Measurements from ENCODE around the gene COL3A1.

Gene COL3A1

DNA sequence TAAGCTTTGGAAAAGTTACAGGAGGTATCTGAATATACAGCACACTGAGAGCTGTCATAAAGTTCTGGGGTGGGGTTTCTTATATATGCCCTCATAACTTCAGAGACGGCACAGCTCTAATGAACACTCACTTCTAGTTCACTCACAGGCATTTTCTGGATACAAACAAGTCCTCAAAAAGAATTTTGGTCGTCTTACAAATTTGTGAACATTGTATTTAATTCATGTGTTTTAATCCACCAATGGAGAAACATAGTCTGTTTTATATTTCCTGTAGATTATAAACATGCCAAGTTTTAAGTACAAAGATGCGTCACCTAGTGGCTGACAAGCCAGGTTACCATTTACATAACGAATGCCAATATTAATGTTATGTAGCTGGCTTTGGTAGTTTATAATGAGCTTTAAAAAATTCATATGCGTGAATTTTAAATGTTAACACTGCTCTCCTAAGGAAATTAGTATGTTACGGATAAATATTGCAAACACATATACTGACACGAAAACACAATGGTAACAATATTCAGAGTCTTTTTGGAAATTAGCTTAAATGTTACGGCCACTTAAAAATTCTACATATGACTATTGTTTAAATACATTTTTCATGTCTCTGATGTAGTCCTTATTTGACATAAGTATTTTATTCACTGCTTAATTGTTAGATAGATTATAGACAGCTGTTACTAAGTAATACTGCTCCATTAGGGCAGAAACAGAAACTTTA is 2.5 kb downstream of the COL3A1 start:
- no peak for DNase-seq

DNA sequence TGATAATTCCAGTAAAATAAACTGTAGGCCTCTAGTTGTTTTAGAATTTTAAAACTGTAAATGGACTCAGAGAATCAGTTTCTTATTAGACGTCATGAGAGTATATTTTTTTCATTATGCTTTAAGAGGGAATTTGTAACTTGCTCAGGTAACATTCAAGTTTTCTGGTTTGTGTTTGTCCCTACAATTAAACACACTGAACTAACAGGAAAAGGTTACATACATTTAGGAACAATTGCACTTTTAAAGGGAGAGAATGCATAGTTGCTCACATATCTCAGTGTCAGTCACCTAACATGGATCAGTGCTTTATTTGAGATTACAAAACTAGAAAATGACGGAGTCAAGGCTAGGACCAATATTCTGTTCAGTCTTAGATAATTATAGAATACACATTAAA is 3.1 kb downstream of the COL3A1 start:
- no peak for DNase-seq

DNA sequence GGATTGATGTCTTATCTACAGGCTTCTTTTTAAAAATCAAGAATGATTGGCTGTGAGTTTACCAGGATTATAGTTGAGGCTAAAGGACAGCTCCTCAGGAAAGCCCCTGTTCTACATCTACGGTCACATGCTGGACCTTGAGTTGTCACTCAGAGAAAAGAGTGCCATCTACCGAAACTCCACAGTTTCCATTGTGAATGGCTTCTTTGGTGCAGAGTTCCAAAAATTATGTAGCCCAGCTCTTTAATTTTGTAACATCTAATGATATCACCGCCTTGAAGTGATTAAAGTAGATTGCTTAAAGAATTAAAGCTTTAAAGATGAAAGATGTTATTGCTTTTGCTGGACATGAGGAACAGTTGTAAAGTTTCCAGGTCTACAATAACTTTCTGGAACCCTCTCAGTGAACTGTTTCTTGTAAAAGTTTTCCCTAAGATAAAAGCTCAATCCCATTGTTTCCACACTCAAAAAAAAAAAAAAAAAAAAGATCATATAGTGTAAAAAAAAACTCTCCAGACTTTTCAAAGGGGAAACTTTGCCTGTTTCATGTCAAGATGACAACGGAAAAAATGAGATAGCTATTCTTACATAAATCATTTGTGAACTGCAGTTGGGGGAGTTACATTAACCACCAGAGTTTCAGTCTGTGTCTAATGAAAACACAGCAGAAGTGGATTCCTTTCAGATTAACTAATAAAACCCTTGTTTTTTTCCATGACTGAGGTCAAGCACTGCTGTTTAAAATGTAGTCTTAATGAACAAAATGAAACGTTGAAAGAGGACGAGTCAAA is 4.3 kb downstream of the COL3A1 start:
- DNase-seq = no peak

DNA sequence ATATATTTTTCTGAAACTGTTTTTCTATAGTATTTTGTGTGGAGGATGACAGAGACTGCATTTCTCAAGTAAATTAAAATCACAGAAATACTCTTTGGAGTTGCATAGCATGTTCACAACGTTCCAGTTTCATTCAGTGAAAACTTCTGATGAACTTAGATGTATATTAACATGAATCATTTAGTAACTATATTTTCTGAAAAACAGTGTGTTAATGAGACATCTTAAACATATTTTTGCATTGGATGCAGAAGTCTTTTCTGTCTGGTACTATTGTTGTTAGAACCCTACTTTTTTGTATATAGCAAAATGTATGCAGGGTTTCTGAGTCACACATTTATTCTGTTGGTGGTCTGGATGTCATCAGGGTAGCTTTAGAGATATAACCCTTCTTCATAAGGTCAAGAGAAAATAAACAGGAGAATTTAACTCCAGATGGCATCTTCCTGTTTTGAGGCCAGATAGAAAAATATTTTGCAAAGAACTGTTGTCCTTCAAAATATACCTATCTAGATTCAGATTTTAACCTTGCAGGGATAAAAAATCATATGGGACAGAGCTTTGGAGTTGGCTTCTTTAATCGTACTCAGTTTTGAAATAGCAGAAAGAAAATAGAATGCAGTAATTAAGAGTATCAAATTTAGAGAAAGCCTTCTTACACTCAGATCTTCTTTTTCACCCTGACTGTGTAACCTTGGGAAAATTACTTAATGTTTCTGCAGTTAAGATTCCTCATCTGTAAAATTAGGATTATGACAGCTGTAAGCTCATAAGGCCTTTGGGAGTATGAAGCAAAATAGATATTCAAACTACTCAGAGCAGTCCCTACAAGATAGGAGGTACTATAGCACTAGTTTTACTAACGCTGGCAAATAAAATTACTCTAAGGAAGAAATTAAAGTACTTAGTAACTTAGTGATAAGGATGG is 5.3 kb downstream of the COL3A1 start:
- DNase-seq = no peak

DNA sequence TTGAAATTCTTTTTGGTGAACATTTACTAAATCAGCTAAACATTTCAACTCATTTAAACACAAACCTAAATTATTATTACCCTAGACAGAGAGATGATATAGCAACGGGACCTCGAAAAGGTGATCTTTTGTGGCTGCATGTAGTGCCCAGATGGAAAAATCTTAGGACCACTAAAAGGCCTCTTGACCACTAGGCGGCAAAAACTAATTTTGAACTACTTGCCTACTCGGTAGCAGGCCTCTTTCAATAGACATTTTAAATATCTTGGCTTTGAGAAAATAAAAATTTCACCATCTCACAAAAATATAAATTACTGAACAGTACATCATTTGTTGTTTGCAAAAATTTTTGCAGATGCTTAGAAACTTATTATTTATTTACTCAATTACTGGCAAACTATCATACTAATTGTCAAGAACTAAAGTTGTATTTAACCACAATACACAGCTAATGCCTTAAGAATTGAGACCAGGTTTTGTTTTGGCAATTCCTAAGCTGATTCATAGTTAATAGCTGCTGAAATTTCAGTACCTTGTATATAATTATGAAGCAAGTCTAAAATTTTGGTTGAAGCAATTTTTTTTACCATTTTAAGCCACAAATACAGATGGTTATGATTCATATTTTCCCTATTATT is 9.4 kb downstream of the COL3A1 start:
- no peak for DNase-seq

DNA sequence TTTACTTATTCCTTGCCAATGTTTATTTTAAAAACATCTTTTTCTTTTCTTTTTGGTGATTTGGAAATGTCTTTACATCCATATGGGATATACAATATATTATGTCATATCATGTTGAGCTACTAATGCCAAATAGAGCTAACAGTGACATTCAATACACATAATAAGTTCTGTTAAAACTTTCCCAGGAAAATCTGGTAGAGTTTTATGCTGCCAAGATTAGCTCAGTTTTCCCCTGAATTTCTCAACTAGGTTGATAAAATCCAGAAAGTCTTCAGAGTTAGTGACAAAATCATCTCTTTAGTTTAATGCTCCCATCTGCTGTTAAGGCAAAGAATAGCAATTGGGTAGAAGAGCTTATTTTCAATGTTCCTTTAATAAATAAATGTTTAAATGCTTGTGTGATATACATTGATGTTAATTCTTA is 9.9 kb downstream of the COL3A1 start:
- DNase-seq = no peak

DNA sequence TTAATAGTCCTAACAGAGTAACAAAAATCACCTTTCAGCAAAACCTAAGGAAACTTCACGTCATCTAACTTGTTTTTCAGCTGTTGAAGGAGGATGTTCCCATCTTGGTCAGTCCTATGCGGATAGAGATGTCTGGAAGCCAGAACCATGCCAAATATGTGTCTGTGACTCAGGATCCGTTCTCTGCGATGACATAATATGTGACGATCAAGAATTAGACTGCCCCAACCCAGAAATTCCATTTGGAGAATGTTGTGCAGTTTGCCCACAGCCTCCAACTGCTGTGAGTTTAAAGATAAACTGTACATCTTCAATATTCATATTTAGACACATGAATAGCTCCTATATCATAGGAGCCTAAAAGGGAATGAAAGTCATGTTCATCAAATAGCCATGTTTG is 10.5 kb downstream of the COL3A1 start:
- DNase-seq = no peak

DNA sequence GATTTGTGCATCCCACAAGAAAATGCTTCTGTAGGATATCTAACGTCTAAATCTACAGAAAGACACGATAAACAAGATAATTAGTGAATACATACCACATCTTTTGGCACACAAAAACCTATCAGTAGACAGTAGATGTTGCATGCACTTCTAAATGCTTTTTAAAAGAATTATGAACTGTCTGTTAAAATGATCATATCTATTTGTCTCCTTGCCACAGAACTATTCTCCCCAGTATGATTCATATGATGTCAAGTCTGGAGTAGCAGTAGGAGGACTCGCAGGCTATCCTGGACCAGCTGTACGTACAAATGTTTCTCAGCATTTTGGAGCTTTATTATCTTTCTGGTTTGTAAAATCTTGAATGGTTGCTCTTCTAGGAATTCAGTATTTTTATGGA is 12.7 kb downstream of the COL3A1 start:
- DNase-seq = no peak

DNA sequence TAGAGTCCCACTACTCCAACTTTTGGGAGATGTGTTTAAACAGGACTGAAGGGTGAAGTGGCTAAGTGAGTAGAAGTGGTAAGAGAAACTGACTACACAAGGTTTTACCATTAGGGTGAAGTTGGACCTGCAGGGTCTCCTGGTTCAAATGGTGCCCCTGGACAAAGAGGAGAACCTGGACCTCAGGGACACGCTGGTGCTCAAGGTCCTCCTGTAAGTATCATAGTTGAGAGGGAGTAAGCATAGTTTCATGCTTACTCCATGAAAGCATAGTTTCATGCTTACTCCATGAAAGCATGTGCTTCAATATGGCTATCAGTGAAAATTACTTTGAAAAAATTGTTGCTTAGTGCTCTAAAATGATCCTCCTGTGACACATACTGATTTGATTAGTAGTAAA is 19.1 kb downstream of the COL3A1 start:
- DNase-seq = no peak

DNA sequence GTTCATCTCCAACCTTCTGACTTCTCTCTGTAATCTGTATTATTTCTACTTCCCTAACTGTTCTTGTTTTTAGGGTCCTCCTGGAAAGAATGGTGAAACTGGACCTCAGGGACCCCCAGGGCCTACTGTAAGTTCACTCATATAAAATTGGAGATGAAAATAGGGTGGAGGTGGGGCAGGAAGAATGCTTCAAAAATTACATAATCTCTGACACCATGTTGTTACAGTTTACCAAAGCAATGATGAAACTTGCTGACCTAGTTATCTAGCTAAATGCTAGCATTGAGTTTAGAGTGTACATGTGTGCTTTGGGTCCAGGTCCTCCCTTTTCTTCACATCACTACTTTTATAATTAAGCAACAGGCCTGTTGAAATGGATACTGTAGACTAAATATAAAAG is 23.1 kb downstream of the COL3A1 start:
- no peak for DNase-seq

DNA sequence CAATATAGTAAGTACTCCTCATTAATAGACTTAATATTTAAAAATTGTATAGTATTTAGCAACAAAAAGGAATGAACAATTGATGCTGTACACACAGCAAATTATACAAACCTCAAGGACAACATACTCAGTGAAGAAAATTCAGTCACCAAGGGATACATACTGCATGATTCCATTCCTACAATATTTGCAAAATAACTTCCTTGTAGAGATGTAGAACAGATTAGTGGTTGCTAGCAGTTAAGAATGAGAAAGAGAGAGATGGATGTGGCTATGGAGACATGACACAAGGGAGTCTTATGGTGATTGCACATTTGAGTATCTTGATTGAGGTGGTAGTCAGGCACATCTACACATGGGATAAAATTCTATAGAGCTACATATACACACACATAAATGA is 26.0 kb downstream of the COL3A1 start:
- no peak for DNase-seq

DNA sequence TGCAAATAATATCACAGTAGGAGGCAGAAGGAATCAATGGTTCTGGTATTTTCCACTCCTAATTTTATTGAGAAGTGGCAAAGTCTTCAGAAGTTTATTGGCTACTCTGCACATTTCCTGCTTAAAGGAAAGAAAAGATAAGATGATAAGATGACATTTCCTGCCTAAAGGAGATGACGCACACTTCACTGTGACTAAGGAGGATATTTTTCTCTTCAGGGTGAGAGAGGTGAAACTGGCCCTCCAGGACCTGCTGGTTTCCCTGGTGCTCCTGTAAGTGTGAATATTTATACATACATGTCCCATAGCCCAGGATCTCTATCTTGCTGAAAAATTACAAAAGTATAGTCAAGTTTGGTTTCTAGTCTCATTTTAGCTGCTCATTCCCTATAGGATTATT is 27.9 kb downstream of the COL3A1 start:
- DNase-seq = no peak

DNA sequence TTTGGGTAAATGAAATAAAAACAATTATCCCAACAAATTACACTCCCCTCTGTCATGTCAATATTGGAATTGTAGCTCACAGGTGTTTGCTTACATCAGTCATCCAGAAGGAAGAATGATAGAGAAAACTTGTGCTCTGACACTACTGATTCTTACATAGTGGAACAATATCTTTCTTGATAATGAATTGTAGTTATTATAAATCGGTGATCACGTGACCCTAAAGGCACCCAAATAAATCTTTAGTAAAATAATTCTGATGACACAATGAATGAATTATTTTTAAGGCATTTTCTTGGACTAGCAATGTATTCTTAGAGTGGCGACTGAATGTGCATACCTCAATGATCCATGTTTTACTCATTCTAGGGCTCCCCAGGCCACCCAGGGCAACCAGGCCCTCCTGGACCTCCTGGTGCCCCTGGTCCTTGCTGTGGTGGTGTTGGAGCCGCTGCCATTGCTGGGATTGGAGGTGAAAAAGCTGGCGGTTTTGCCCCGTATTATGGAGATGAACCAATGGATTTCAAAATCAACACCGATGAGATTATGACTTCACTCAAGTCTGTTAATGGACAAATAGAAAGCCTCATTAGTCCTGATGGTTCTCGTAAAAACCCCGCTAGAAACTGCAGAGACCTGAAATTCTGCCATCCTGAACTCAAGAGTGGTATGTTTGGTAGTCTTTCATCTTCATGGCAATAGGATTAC is 34.5 kb downstream of the COL3A1 start:
- DNase-seq = no peak

DNA sequence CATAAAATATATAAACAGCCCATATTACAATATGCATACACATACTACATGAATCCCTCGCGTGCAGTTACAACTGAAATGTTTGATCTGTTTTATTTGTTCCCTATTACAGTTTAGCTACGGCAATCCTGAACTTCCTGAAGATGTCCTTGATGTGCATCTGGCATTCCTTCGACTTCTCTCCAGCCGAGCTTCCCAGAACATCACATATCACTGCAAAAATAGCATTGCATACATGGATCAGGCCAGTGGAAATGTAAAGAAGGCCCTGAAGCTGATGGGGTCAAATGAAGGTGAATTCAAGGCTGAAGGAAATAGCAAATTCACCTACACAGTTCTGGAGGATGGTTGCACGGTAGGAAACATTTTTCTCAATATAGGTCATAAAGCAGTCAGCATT is 36.4 kb downstream of the COL3A1 start:
- no peak for DNase-seq

DNA sequence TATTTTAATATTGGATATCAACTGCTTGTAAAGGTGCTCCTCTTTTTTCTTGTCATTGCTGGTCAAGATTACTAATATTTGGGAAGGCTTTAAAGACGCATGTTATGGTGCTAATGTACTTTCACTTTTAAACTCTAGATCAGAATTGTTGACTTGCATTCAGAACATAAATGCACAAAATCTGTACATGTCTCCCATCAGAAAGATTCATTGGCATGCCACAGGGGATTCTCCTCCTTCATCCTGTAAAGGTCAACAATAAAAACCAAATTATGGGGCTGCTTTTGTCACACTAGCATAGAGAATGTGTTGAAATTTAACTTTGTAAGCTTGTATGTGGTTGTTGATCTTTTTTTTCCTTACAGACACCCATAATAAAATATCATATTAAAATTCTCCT is 38.2 kb downstream of the COL3A1 start:
- no peak for DNase-seq

DNA sequence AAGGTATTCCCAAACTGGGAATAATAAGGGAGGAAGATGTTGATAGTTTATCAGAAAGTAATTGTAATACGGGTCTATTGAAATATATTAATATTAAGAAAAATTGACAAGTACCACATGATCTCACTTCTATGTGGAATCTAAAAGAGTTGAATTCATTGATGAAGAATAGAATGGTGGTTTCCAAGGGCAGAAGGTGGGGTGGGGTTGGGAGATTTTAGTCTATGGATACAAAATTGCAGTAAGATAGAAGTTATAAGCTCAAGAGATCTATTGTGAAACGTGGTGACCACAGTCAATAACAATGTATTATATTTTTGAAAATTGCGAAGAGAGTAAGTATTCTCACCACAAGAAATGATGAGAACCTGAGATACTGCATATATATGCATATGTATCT is 38.9 kb downstream of the COL3A1 start:
- no peak for DNase-seq

DNA sequence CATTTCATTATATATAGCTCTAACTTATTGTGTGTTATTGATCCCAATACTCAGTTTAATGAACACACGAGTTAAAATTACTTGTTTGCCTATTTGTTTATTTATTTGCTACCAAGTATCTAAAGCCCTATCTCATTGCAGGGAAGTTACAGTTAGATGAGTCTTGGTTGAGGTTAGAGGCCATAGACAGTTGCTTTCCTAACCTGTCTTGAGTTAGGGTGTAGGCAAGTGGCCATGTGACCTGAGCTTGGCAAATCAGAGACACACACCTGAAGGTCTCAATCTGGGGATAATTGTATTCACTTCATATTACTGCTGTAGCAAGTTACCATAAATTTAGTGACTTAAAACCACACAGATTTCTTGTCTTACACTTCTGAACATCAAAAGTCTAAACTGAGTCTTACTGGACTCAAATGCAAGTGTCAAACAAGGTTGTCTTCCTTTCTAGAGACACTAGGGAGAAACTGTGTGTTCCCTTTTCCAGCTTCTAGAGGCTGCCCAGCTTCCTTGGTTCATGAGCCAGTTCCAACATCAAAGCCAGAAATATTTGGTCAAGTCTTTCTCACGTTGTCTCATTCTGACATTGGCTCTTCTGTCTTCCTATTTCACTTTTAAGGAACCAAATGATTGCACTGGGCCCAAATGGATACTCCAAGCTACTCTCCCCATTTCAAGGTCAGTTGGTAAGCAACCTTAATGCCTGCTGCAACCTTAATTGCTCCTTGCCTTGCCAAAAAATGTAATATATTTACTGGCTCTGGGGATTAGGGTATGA is 39.7 kb downstream of the COL3A1 start:
- DNase-seq = no peak

DNA sequence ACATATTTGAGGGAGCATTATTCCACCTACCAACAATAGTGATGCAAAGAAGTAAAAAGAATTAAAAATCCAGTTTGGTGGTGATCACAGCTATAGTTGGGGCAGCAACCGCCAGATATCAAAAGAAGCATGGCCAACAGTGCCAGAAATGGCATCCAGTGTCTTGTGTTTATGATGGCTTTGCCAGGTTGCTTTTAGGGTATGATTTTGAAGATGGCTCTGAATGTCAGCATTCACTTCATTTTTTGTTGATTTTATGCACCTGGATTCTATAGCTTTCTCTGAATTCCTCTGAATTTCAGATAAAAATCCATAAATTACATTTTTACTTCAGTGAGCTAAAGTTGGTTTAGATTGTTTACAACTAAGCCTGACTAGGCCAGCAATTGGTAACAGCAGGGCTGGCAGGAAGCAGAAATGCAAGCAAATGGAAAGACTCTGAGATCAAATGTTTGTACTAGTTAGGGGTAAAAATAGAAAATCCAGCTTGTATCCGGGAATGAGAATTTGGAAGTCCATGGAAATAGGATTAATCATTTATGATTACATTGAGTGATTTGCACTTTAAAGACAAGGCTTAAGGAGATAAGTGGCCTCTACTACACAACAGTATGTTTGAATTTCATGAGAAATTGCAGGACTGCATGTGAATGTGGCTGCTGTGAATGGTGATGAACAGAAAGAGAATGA is 40.4 kb downstream of the COL3A1 start:
- DNase-seq = no peak

DNA sequence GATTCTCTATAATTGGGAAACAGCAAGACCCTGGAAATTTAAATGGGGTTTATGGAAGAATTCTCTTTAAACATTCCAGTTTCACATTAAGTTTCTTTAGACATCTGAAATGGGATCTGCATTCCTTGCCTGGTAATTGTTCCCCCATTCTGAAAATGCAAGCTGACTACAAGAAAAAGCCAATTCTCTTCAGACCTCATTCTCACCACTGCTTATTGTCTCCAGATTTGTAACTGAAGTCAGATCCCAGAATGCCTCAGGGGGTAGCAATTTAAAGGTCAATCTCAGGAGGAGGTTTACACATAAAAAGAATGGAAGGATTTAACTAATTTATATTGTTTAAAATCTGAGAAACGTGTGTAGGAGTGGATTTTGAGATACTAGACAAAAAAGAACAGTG is 41.2 kb downstream of the COL3A1 start:
- DNase-seq = no peak

DNA sequence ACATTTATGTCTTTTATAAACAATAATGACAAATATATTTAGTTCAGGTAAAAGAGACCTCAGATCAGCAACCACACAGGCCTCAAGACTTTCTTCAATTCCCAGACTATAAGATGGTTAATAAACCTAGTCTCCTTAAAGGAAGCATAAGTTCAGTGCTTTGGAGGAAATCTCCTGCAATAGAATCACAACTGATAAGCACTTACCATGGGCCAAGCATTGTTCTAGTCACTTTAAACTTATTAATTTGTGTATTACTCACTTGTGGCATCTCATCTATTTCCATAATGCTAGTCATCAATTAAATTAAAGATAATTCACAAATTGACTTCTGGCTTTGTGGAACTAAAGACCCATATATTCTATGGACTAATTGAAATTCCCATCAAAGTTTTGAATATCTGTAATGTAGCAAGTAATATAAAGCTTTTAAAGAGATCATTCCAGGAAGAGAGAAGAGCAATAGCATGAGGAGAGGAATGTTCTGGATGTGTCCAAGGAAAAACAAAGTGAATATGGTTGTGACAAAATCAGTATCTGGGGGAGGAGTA is 42.2 kb downstream of the COL3A1 start:
- DNase-seq = no peak

DNA sequence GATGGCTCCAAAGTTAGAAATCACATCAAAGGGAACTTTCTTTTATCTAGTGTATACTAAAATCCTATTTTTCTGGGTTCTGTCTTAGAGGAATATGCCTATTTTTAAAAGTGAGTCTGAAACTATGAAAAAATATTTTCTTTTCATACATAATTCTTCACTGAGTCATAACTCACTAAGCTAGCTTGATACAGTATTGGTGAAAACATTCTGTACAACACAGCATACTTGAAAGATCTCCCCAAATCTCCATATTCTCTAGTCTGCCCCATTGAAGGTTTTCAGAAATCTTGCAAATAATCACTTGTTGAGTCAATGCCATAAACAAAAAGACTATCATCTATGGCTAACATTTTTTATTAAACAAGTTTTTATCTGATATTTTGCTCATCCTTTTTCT is 44.5 kb downstream of the COL3A1 start:
- no peak for DNase-seq
